Prostate gland (tissue), 2 donors: Measurements from ENCODE around the gene RPS6KC1. TPM values are rescaled to one million over a fixed set of nuclear protein-coding genes. Genes with fewer than 3 reads are reported as not detected.
"Not testable (repeated sequence)": the region's sequence is repeated elsewhere in the genome, so short reads cannot be mapped to it uniquely, and the experiment has no call there.

Experiments
- DNase-seq: peaks from one replicate; pipeline ENCODE4 v3.0.0-alpha.2; 2019; ENCODE audit warnings: low spot score
- H3K27ac ChIP-seq, 2 donors: fragments of 200-600 bp; sonication (generic); 2 replicates each; pipeline ENCODE4 v1.5.1; 2017 to 2019
- H3K27me3 ChIP-seq: fragments of 200-600 bp; sonication (generic); replicated peaks from 2 replicates; pipeline ENCODE4 v1.5.1; 2019; ENCODE audit not compliant: insufficient read depth
- H3K36me3 ChIP-seq, 2 donors: fragments of 200-600 bp; sonication (generic); 1 replicate in 1 of 2; 2 replicates in 1 of 2; pipeline versions ENCODE4 v1.5.1 to v1.8.1; 2017 to 2019
- H3K4me1 ChIP-seq: fragments of 200-600 bp; sonication (generic); replicated peaks from 2 replicates; pipeline ENCODE4 v1.5.1; 2019
- H3K4me3 ChIP-seq, 2 donors: fragments of 200-600 bp; sonication (generic); 2 replicates each; pipeline ENCODE4 v1.5.1; 2017 to 2019
- H3K9me3 ChIP-seq: fragments of 200-600 bp; sonication (generic); 2 replicates; pipeline ENCODE4 v1.5.1; 2017
- CTCF ChIP-seq, 4 experiments: fragments of 200-600 bp in 2 of 4; fragments of 450-650 bp in 2 of 4; sonication (generic) in 2 of 4; IDR thresholded peaks; 1 replicate in 3 of 4; 2 replicates in 1 of 4; pipeline ENCODE4 v1.5.1; 2016 to 2019; ENCODE audit warnings: antibody characterized with exemption in 4 of 4, mild to moderate bottlenecking in 2 of 4, moderate library complexity in 2 of 4
- POLR2A ChIP-seq: fragments of 450-650 bp; IDR thresholded peaks from one replicate; pipeline ENCODE4 v1.6.1; 2016; ENCODE audit warnings: antibody characterized with exemption, mild to moderate bottlenecking
- POLR2AphosphoS5 ChIP-seq: sonication (generic); formaldehyde crosslinking; IDR thresholded peaks from one replicate; pipeline ENCODE4 v1.6.1; 2017; ENCODE audit warnings: antibody characterized with exemption
- WGBS: methylation state at CpG from one replicate; pipeline ENCODE4 v1.1.5; 2018; 5-methylcytosine and 5-hydroxymethylcytosine counted together
- intact Hi-C: fragments of 100-400 bp; cut with DNase I; formaldehyde crosslinking; loops from one replicate; pipeline ENCODE4 v1.14.2; 2022
- total RNA-seq, 2 donors: library from RNA; depleted of rRNA; stranded (reverse); fragments of >200 nt; gene quantifications; one replicate each; pipeline ENCODE4 v1.1.0, GENCODE V29; 2016

RPS6KC1 gene
- total RNA-seq, 2 donors from 2014 or later, result 32.6 to 35.3 TPM

GRCh38 chr1:213154056-213154685 is 103.1 kb downstream of the RPS6KC1 start:
- Histone ChIP-seq H3K9me3 (no peaks in the 10 kb centered on the region), H3K4me1 (no peaks in the 10 kb centered on the region), H3K27ac (no peak overlapping the region), H3K4me3 (no peak overlapping the region), H3K36me3 (no peaks in the 10 kb centered on the region), H3K27me3 (no peaks in the 10 kb centered on the region)
- no peak for DNase-seq
- WGBS, result 88% methylated on average over 3 of the region's 3 CpGs
- TF ChIP-seq POLR2AphosphoS5 (no peak), CTCF (IDR thresholded peaks at IDR 0.05) (no peak), POLR2A (no peak)
- intact Hi-C loops, result no loop called here

GRCh38 chr1:213159376-213159775 is 108.3 kb downstream of the RPS6KC1 start:
- no peak for DNase-seq
- 73% methylated on average over 5 of the region's 5 CpGs for whole genome bisulfite sequencing
- TF ChIP-seq CTCF (IDR thresholded peaks at IDR 0.05) (no peak), POLR2AphosphoS5 (no peak), POLR2A (no peak)
- Histone ChIP-seq H3K9me3 (no peaks in the 10 kb centered on the region), H3K27ac (no peak overlapping the region), H3K36me3 (no peaks in the 10 kb centered on the region), H3K27me3 (no peaks in the 10 kb centered on the region), H3K4me3 (no peak overlapping the region), H3K4me1 (no peaks in the 10 kb centered on the region)
- intact Hi-C loops, result no loop called here

- intact Hi-C loops, H3K27ac ChIP-seq, H3K9me3 ChIP-seq, H3K4me3 ChIP-seq, H3K4me1 ChIP-seq, H3K36me3 ChIP-seq, DNase-seq, H3K27me3 ChIP-seq: not testable (repeated sequence)
- 95% methylated on average over 2 of the region's 2 CpGs for WGBS
Measured at GRCh38 chr1:213160442-213160841, 109.4 kb downstream of the RPS6KC1 start.

GRCh38 chr1:213162338-213162737 is 111.3 kb downstream of the RPS6KC1 start:
- 77% methylated on average over 2 of the region's 2 CpGs for WGBS
- DNase-seq, result no peak
- intact Hi-C loops, result no loop called here
- no peak for TF ChIP-seq CTCF (IDR thresholded peaks at IDR 0.05)
- no peak for TF ChIP-seq POLR2A
- TF ChIP-seq POLR2AphosphoS5, result no peak
- no peaks in the 10 kb centered on the region for H3K27me3 ChIP-seq
- no peaks in the 10 kb centered on the region for H3K4me1 ChIP-seq
- H3K27ac ChIP-seq, result no peak overlapping the region
- H3K36me3 ChIP-seq, result no peaks in the 10 kb centered on the region
- no peaks in the 10 kb centered on the region for H3K9me3 ChIP-seq
- no peak overlapping the region for H3K4me3 ChIP-seq

- intact Hi-C loops, result no loop called here
- Histone ChIP-seq H3K4me1 (no peaks in the 10 kb centered on the region), H3K36me3 (no peaks in the 10 kb centered on the region), H3K27me3 (no peaks in the 10 kb centered on the region), H3K27ac (no peak overlapping the region), H3K9me3 (no peaks in the 10 kb centered on the region), H3K4me3 (no peak overlapping the region)
- 10% methylated on average over 1 of the region's 1 CpG for WGBS
- DNase-seq, result no peak
- TF ChIP-seq POLR2AphosphoS5, result no peak
Measured at GRCh38 chr1:213162862-213163261, 111.8 kb downstream of the RPS6KC1 start.

- Histone ChIP-seq H3K27ac (no peak overlapping the region), H3K4me1 (no peaks in the 10 kb centered on the region), H3K4me3 (no peak overlapping the region), H3K36me3 (no peaks in the 10 kb centered on the region), H3K9me3 (no peaks in the 10 kb centered on the region), H3K27me3 (no peaks in the 10 kb centered on the region)
- TF ChIP-seq POLR2AphosphoS5 (no peak), POLR2A (no peak), CTCF (IDR thresholded peaks at IDR 0.05) (no peak)
- intact Hi-C loops, result no loop called here
- 41% methylated on average over 3 of the region's 3 CpGs for WGBS
- no peak for DNase-seq
Measured at GRCh38 chr1:213163278-213163711, 112.3 kb downstream of the RPS6KC1 start.
